ENCODE results near the gene OLFML2A.
A peak's percentile ranks its signal among the peaks of the same experiment; 100 is the strongest.

The OLFML2A gene

GRCh38 chr9:124764774-124765438 lies 12.0 kb upstream of the OLFML2A start:
- H3K79me2 ChIP-seq (ENCODE audit: insufficient read depth, low read length), result peaks cover 4% of the 10 kb centered on the region; the same call in 1 of the 2 replicates

GRCh38 chr9:124765439-124765835 lies 11.5 kb upstream of the OLFML2A start:
- H3K79me2 ChIP-seq (ENCODE audit: insufficient read depth, low read length), result peaks cover 4% of the 10 kb centered on the region; the same call in 1 of the 2 replicates
- H3F3A ChIP-seq (ENCODE audit: insufficient read depth, low read length), result no peaks in the 10 kb centered on the region; the same call in 1 of the 2 replicates
- peaks cover 68% of the 10 kb centered on the region for H3K4me1 ChIP-seq (ENCODE audit: insufficient read depth, low read length, severe bottlenecking)

More at GRCh38 chr9:124764774-124765438, 12.0 kb upstream of the OLFML2A start:
- peak overlapping the region; percentile 5 for H3K27ac ChIP-seq (ENCODE audit: low read depth, low read length, poor library complexity, severe bottlenecking)
- TF ChIP-seq CTCF (IDR thresholded peaks at IDR 0.05; ENCODE audit: low read length), result peak; percentile 53
- no peak for TF ChIP-seq EZH2 (IDR thresholded peaks at IDR 0.05; ENCODE audit: borderline replicate concordance, low read length)
- no peaks in the 10 kb centered on the region for H4K20me1 ChIP-seq (ENCODE audit: insufficient read depth, low read length)
- H3K9ac ChIP-seq (ENCODE audit: low read length), result no peak overlapping the region
- H3K9me2 ChIP-seq (ENCODE audit: low read depth, low read length), result no peaks in the 10 kb centered on the region
- peak overlapping the region; percentile 7 for H3K4me3 ChIP-seq (ENCODE audit: low read depth, low read length, poor library complexity, severe bottlenecking)
- H3K4me1 ChIP-seq (ENCODE audit: insufficient read depth, low read length, severe bottlenecking), result peaks cover 63% of the 10 kb centered on the region
- H3K9me3 ChIP-seq (ENCODE audit: low read length), result no peaks in the 10 kb centered on the region
- peak overlapping the region; percentile 34; the same call in 1 of the 2 replicates for H3K4me2 ChIP-seq (ENCODE audit: low read length)
- H3K36me3 ChIP-seq (ENCODE audit: insufficient read depth, low read length), result no peaks in the 10 kb centered on the region
- H2AFZ ChIP-seq (ENCODE audit: low read length), result no peak overlapping the region
- H3F3A ChIP-seq (ENCODE audit: insufficient read depth, low read length), result no peaks in the 10 kb centered on the region; the same call in 1 of the 2 replicates
- H3K27me3 ChIP-seq (ENCODE audit: insufficient read depth, low read length), result no peaks in the 10 kb centered on the region

GRCh38 chr9:124766326-124766725 lies 10.6 kb upstream of the OLFML2A start:
- H2AFZ ChIP-seq (ENCODE audit: low read length), result no peak overlapping the region
- no peak overlapping the region for H3K27ac ChIP-seq (ENCODE audit: low read depth, low read length, poor library complexity, severe bottlenecking)
- no peaks in the 10 kb centered on the region for H3K36me3 ChIP-seq (ENCODE audit: insufficient read depth, low read length)
- no peaks in the 10 kb centered on the region; the same call in 1 of the 2 replicates for H3F3A ChIP-seq (ENCODE audit: insufficient read depth, low read length)
- H3K4me2 ChIP-seq (ENCODE audit: low read length), result peak overlapping the region; percentile 34; the same call in 1 of the 2 replicates
- no peaks in the 10 kb centered on the region for H3K27me3 ChIP-seq (ENCODE audit: insufficient read depth, low read length)
- no peak for TF ChIP-seq CTCF (IDR thresholded peaks at IDR 0.05; ENCODE audit: low read length)
- no peak for TF ChIP-seq EZH2 (IDR thresholded peaks at IDR 0.05; ENCODE audit: borderline replicate concordance, low read length)
- H3K9me2 ChIP-seq (ENCODE audit: low read depth, low read length), result no peaks in the 10 kb centered on the region
- H3K79me2 ChIP-seq (ENCODE audit: insufficient read depth, low read length), result peaks cover 4% of the 10 kb centered on the region; the same call in 1 of the 2 replicates
- H4K20me1 ChIP-seq (ENCODE audit: insufficient read depth, low read length), result no peaks in the 10 kb centered on the region
- no peaks in the 10 kb centered on the region for H3K9me3 ChIP-seq (ENCODE audit: low read length)
- no peak overlapping the region for H3K4me3 ChIP-seq (ENCODE audit: low read depth, low read length, poor library complexity, severe bottlenecking)
- no peak overlapping the region for H3K9ac ChIP-seq (ENCODE audit: low read length)
- H3K4me1 ChIP-seq (ENCODE audit: insufficient read depth, low read length, severe bottlenecking), result peaks cover 68% of the 10 kb centered on the region

More at GRCh38 chr9:124765439-124765835, 11.5 kb upstream of the OLFML2A start:
- Histone ChIP-seq H3K9ac (ENCODE audit: low read length) (no peak overlapping the region), H3K4me3 (ENCODE audit: low read depth, low read length, poor library complexity, severe bottlenecking) (peak overlapping the region; percentile 7), H3K9me3 (ENCODE audit: low read length) (no peaks in the 10 kb centered on the region), H3K36me3 (ENCODE audit: insufficient read depth, low read length) (no peaks in the 10 kb centered on the region), H3K27me3 (ENCODE audit: insufficient read depth, low read length) (no peaks in the 10 kb centered on the region), H3K9me2 (ENCODE audit: low read depth, low read length) (no peaks in the 10 kb centered on the region), H4K20me1 (ENCODE audit: insufficient read depth, low read length) (no peaks in the 10 kb centered on the region), H3K27ac (ENCODE audit: low read depth, low read length, poor library complexity, severe bottlenecking) (peak overlapping the region; percentile 5), H2AFZ (ENCODE audit: low read length) (no peak overlapping the region), H3K4me2 (ENCODE audit: low read length) (peak overlapping the region; percentile 34; the same call in 1 of the 2 replicates)
- TF ChIP-seq CTCF (IDR thresholded peaks at IDR 0.05; ENCODE audit: low read length) (no peak), EZH2 (IDR thresholded peaks at IDR 0.05; ENCODE audit: borderline replicate concordance, low read length) (no peak)

Data from OCI-LY1 (cell line).